Gastroesophageal sphincter (tissue), 4 donors: Measurements from ENCODE around the gene CAAP1. TPM values are rescaled to one million over a fixed set of nuclear protein-coding genes. Genes with fewer than 3 reads are reported as not detected.

Source experiments
- ATAC-seq: fragments of 150-250 bp; one replicate; pipeline ENCODE4 v1.9.1; 2016; ENCODE audit warnings: mild to moderate bottlenecking, moderate library complexity
- H3K27ac ChIP-seq, 4 donors: fragments of 200-600 bp; sonication (generic) in 3 of 4; 1 replicate in 3 of 4; 2 replicates in 1 of 4; pipeline ENCODE4 v1.5.1; 2016 to 2019
- H3K27me3 ChIP-seq: fragments of 200-600 bp; sonication (generic); one replicate; pipeline ENCODE4 v1.5.1; 2019
- H3K36me3 ChIP-seq, 2 donors: fragments of 200-600 bp; sonication (generic); one replicate each; pipeline ENCODE4 v1.5.1; 2019; ENCODE audit warnings: control low read depth in 1 of 2
- H3K4me1 ChIP-seq, 3 donors: fragments of 200-600 bp; sonication (generic); 1 replicate in 2 of 3; 2 replicates in 1 of 3; pipeline ENCODE4 v1.5.1; 2016 to 2019; ENCODE audit warnings: control low read depth in 2 of 3
- H3K4me3 ChIP-seq, 2 donors: fragments of 200-600 bp; sonication (generic); one replicate each; pipeline ENCODE4 v1.5.1; 2019; ENCODE audit warnings: mild to moderate bottlenecking in 1 of 2, moderate library complexity in 1 of 2
- H3K9me3 ChIP-seq, 3 donors: fragments of 200-600 bp; sonication (generic); one replicate each; pipeline ENCODE4 v1.5.1; 2017 to 2019; ENCODE audit warnings: control low read depth in 2 of 3
- CTCF ChIP-seq, 4 experiments: fragments of 200-600 bp in 2 of 4; fragments of 450-650 bp in 2 of 4; sonication (generic) in 1 of 4; IDR thresholded peaks; one replicate each; pipeline ENCODE4 v1.5.1; 2017 to 2019; ENCODE audit warnings: antibody characterized with exemption in 4 of 4, mild to moderate bottlenecking in 2 of 4, moderate library complexity in 2 of 4
- EP300 ChIP-seq: sonication (generic); formaldehyde crosslinking; IDR thresholded peaks from one replicate; pipeline ENCODE4 v1.6.1; 2017; ENCODE audit warnings: antibody characterized with exemption, mild to moderate bottlenecking
- POLR2A ChIP-seq, 2 donors: fragments of 450-650 bp; IDR thresholded peaks; one replicate each; pipeline ENCODE4 v1.6.1; 2017; ENCODE audit warnings: antibody characterized with exemption in 2 of 2, mild to moderate bottlenecking in 2 of 2, moderate library complexity in 1 of 2
- POLR2AphosphoS5 ChIP-seq: sonication (generic); formaldehyde crosslinking; IDR thresholded peaks from one replicate; pipeline ENCODE4 v1.6.1; 2017; ENCODE audit warnings: antibody characterized with exemption
- WGBS, 2 donors: methylation state at CpG; one replicate each; pipeline ENCODE4 v1.1.5; 2018; ENCODE audit warnings: low coverage in 1 of 2; 5-methylcytosine and 5-hydroxymethylcytosine counted together
- total RNA-seq, 4 donors: library from RNA; depleted of rRNA; stranded (reverse); fragments of >200 nt; gene quantifications; one replicate each; pipeline ENCODE4 v1.1.0, GENCODE V29; 2016

The CAAP1 gene
- total RNA-seq = 10 to 100 TPM; 12.6 to 21.8 (median 15.9) TPM

DNA sequence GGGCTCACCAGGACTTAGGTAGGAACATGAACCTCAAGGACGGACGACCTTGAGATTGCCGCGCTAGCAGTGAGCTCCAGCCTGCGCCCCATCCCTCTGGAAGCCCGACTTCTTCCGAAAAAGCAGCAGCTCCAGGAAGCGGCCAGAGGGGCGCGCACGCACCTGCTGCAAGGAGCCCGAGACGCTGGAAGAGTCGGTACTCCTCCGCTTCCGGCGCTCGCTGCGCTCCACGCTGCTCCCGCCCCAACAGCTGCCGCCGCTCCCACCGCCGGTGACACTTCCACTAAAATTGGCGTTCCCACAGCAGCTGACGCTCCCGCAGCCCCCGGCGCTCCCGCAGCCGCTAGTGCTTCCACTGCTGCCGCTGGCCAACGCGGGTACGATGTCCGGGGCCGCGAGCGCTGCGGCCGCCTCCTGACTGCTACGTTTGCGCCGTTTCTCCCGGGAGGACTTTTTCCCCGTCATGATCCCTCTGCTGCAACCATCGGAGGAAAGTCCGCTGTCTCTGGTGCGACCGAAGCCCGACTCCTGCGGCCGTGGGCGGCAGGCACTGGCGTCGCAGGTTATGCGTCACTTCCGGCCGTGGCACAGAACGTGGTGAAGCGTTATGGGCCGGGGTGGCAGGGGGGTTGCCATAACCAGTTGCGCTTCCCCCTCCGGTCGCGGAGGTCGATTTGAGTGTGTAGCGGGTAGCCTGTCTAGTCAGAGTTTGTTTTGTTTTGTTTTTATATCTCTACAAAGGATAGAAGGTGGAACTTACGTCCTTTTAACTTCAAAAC is at the start of gene CAAP1:
Gene CAAP1, minus strand, starts transcription at position 552 of the 779 bp plus-strand sequence. Its CDS starts 87 bp downstream, at position 465.
- Histone ChIP-seq H3K9me3 (no peaks in the 10 kb centered on the region), H3K27me3 (no peaks in the 10 kb centered on the region), H3K27ac (peak within 1 kb of the TSS; percentile 87 to 99 (median 97)), H3K36me3 (no peaks in the 10 kb centered on the region), H3K4me3 (peak within 1 kb of the TSS; percentile 73 to 99), H3K4me1 (peaks cover 0 to 45% (median 8%) of the 10 kb centered on the region in 3 donors)
- 0% methylated on average over 14 to 15 of the region's 70 CpGs for WGBS, 2 donors
- peak; percentile 99 for ATAC-seq
- TF ChIP-seq POLR2A (IDR thresholded peaks at IDR 0.05) (peak; percentile 67 to 69), EP300 (no peak), CTCF (IDR thresholded peaks at IDR 0.05) (peak in 3 of 4 experiments; percentile 33 to 55 (median 45)), POLR2AphosphoS5 (peak; percentile 93)

DNA sequence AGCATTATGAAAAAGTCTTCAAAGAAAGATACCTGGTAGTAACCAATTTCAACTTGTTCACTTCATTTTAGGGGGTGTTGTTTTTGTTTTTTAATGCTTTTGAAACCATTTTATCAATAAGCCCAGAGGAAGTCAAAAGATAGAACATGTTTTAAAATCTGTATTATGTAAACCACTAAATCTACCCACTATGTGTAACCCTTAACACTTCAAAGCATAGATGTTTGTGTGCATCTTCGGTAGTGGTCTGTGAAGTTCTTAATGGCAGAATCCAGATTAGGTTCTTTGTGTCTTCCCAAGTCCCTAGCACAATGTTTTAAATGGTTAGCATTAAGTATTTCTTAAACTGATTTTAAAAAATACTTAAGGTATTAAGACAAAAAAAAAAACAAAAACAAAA is 48.2 kb upstream of the CAAP1 start:
- no peaks in the 10 kb centered on the region for H3K27me3 ChIP-seq
- no peaks in the 10 kb centered on the region for H3K36me3 ChIP-seq
- H3K4me3 ChIP-seq = no peak overlapping the region
- H3K4me1 ChIP-seq = peaks cover 4 to 33% (median 5%) of the 10 kb centered on the region in 3 donors
- TF ChIP-seq CTCF (IDR thresholded peaks at IDR 0.05) (no peak), EP300 (no peak), POLR2AphosphoS5 (no peak), POLR2A (IDR thresholded peaks at IDR 0.05) (no peak)
- 86 to 91% methylated on average over 1 of the region's 1 CpG for WGBS, 2 donors
- no peak overlapping the region for H3K27ac ChIP-seq
- peaks cover 0 to 12% (median 0%) of the 10 kb centered on the region in 3 donors for H3K9me3 ChIP-seq
- no peak for ATAC-seq

DNA sequence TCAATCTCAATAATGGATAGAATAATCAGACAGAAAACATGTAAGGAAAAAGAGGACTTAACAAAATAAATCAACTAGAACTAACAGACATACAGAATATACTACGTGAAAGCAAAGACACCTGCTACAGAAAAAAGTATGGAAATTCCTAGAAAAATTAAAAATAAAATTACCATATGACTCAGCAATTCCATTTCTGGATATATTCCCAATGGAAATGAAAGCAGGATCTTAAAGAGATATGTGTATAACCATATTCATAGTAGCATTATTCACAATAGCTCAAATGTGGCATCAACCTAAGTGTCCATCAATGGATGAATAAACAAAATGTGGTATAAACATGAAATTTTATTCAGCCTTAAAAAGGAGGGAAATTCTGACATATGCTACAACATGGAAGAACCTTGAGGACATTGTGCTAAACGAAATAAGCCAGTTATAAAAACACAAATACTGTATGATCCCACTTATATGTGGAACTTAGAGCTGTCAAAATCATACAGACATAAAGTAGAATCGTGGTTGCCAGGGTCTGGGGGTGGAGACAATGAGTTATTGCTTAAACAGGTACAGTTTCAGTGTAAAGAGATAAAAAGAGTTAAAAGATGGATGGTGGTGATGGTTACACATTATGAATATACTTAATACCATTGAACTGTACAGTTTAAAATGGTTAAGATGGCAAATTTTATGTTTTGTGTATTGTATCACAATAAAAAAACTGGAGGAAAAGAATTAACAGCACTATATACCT is 47.5 kb upstream of the CAAP1 start:
- Histone ChIP-seq H3K27ac (no peak overlapping the region), H3K27me3 (no peaks in the 10 kb centered on the region), H3K9me3 (peaks cover 0 to 12% (median 0%) of the 10 kb centered on the region in 3 donors), H3K36me3 (no peaks in the 10 kb centered on the region), H3K4me3 (no peak overlapping the region), H3K4me1 (peaks cover 0 to 26% (median 0%) of the 10 kb centered on the region in 3 donors)
- no peak for ATAC-seq
- WGBS, 2 donors = 73 to 92% methylated on average over 3 of the region's 3 CpGs
- no peak for TF ChIP-seq CTCF (IDR thresholded peaks at IDR 0.05)
- TF ChIP-seq POLR2A (IDR thresholded peaks at IDR 0.05) = no peak
- TF ChIP-seq POLR2AphosphoS5 = no peak
- no peak for TF ChIP-seq EP300

- H3K36me3 ChIP-seq = peaks cover 0 to 4% of the 10 kb centered on the region in 2 donors
- WGBS, 2 donors = 90% methylated on average over 2 of the region's 3 CpGs; no CpG with 5 or more reads in 1 of the 2 donors
- no peak overlapping the region for H3K4me3 ChIP-seq
- H3K9me3 ChIP-seq = peaks cover 0 to 12% (median 0%) of the 10 kb centered on the region in 3 donors
- TF ChIP-seq CTCF (IDR thresholded peaks at IDR 0.05) (no peak), EP300 (no peak), POLR2AphosphoS5 (no peak), POLR2A (IDR thresholded peaks at IDR 0.05) (no peak)
- peaks cover 0 to 8% (median 0%) of the 10 kb centered on the region in 3 donors for H3K4me1 ChIP-seq
- no peak overlapping the region for H3K27ac ChIP-seq
- no peaks in the 10 kb centered on the region for H3K27me3 ChIP-seq
- no peak for ATAC-seq
Measured at GRCh38 chr9:26937816-26938371, 45.3 kb upstream of the CAAP1 start.
